GM18870 (cell line): ENCODE results near the gene TAS1R1.
"Not testable (repeated sequence)": the region's sequence is repeated elsewhere in the genome, so short reads cannot be mapped to it uniquely, and the experiment has no call there.

Experiments
- ATAC-seq: cut with Tn5 transposase; IDR thresholded peaks from one replicate; pipeline ENCODE4 v1.9.1; 2021; ENCODE audit warnings: moderate library complexity; ENCODE audit not compliant: unreplicated experiment

The TAS1R1 gene

GRCh38 chr1:6519935-6520671, 35.0 kb upstream of the TAS1R1 start:
- ATAC-seq = no peak

- ATAC-seq = no peak
Observed at GRCh38 chr1:6521536-6521935, 33.6 kb upstream of the TAS1R1 start.

GRCh38 chr1:6523566-6523965, 31.5 kb upstream of the TAS1R1 start:
- no peak for ATAC-seq

GRCh38 chr1:6526316-6526715, 28.8 kb upstream of the TAS1R1 start:
- no peak for ATAC-seq

GRCh38 chr1:6528492-6528891, 26.6 kb upstream of the TAS1R1 start:
- ATAC-seq = no peak

- no peak for ATAC-seq
Observed at GRCh38 chr1:6530504-6531160, 24.5 kb upstream of the TAS1R1 start.

GRCh38 chr1:6531996-6532395, 23.1 kb upstream of the TAS1R1 start:
- ATAC-seq = no peak

- ATAC-seq = no peak
Observed at GRCh38 chr1:6534248-6534822, 20.8 kb upstream of the TAS1R1 start.

GRCh38 chr1:6535214-6535613, 19.9 kb upstream of the TAS1R1 start:
- no peak for ATAC-seq

- no peak for ATAC-seq
Observed at GRCh38 chr1:6536291-6536690, 18.8 kb upstream of the TAS1R1 start.

- ATAC-seq = no peak
Observed at GRCh38 chr1:6538956-6539355, 16.2 kb upstream of the TAS1R1 start.

GRCh38 chr1:6544831-6545230, 10.3 kb upstream of the TAS1R1 start:
- ATAC-seq = no peak

- ATAC-seq = no peak
Observed at GRCh38 chr1:6545276-6546112, 9.6 kb upstream of the TAS1R1 start.

GRCh38 chr1:6546326-6546725, 8.8 kb upstream of the TAS1R1 start:
- ATAC-seq = no peak

- no peak for ATAC-seq
Observed at GRCh38 chr1:6547301-6547700, 7.8 kb upstream of the TAS1R1 start.

GRCh38 chr1:6554031-6554906, 838 bp upstream of the TAS1R1 start, which contains the start of gene NOL9:
Gene NOL9 (minus strand): TSS chr1:6554513. CDS start chr1:6554502, 11 bp downstream.
- peak; percentile 82 for ATAC-seq

GRCh38 chr1:6557597-6557996, 2.5 kb downstream of the TAS1R1 start:
- ATAC-seq = no peak

- ATAC-seq = not testable (repeated sequence)
Observed at GRCh38 chr1:6559161-6559560, 4.1 kb downstream of the TAS1R1 start.

GRCh38 chr1:6560267-6560666, 5.2 kb downstream of the TAS1R1 start:
- ATAC-seq = no peak

- no peak for ATAC-seq
Observed at GRCh38 chr1:6569033-6569432, 13.9 kb downstream of the TAS1R1 start.
